ENCODE results near the gene ITSN1. TPM values are rescaled to one million over a fixed set of nuclear protein-coding genes. Genes with fewer than 3 reads are reported as not detected.

ITSN1 gene
- total and polyA plus RNA-seq, 2 of the 13 experiments (the other 11 are each of a cell fraction or from before 2014, with no cell fraction given) = 26.1 to 33.8 TPM

DNA sequence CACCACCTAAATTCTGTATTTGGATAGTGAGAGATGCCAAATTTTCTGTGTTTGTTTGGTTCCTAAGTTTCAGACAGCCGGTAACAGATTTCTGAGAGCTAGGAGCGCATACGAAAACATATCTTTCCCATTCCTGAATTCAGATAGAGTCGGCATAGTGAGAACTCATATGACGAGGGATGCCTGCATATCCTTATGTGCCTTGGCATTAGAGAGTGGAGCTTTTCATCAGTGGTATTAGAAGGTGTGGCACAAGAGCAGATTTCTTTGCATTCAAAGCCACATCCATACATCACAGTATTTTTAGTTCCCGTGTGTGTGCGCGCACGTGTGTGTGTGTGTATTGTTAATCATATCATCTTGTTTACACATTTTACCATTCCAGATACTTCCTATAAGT lies 187.5 kb downstream of the ITSN1 start:
- no peak for ATAC-seq
- no peak for DNase-seq (ENCODE audit: low spot score)
- Histone ChIP-seq H3K27me3 (ENCODE audit: control insufficient read depth in 1 of 2, insufficient read depth in 2 of 2, low read length in 2 of 2) (no peaks in the 10 kb centered on the region), H4K20me1 (ENCODE audit: insufficient read depth, low read length) (no peaks in the 10 kb centered on the region), H3K9ac (ENCODE audit: insufficient read depth, low read depth, low read length) (no peak overlapping the region), H3K4me3 (replicated peaks in 1 of 3; ENCODE audit: insufficient read depth in 1 of 3, low read depth in 2 of 3, low read length in 3 of 3) (no peak overlapping the region), H3K36me3 (replicated peaks in 1 of 2; ENCODE audit: control insufficient read depth in 1 of 2, insufficient read depth in 2 of 2, low read length in 2 of 2) (peaks cover 0 to 9% of the 10 kb centered on the region in 2 experiments; a peak in 1 of 5 replicates), H3K9me3 (ENCODE audit: low read length) (no peaks in the 10 kb centered on the region), H3K79me2 (ENCODE audit: insufficient read depth, low read length) (no peaks in the 10 kb centered on the region), H3K27ac (ENCODE audit: extremely low read length, insufficient read depth, low read length) (no peak overlapping the region), H3K4me2 (ENCODE audit: low read depth, low read length) (no peak overlapping the region), H2AFZ (ENCODE audit: low read length) (no peak overlapping the region), H3K4me1 (ENCODE audit: insufficient read depth, low read length) (no peaks in the 10 kb centered on the region)
- no peak for FAIRE-seq
- ChIA-PET CTCF (ENCODE audit: low intra/inter-chr PET ratio, low total read pairs) (no interaction called here), POLR2A (no interaction called here)
- intact Hi-C loops (cut with micrococcal nuclease; ENCODE audit: unreplicated experiment) (no loop called here), in situ Hi-C loops (cut with HindIII; ENCODE audit: extremely low pct_ligation_motif_present, low pct_unique_long_range_greater_than_20kb) (no loop called here)
- BruUV-seq (replicated peaks) = no TSS peak
- TF ChIP-seq, protein P1, sequence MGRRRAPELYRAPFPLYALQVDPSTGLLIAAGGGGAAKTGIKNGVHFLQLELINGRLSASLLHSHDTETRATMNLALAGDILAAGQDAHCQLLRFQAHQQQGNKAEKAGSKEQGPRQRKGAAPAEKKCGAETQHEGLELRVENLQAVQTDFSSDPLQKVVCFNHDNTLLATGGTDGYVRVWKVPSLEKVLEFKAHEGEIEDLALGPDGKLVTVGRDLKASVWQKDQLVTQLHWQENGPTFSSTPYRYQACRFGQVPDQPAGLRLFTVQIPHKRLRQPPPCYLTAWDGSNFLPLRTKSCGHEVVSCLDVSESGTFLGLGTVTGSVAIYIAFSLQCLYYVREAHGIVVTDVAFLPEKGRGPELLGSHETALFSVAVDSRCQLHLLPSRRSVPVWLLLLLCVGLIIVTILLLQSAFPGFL (CRISPR knock-in tag; IDR thresholded peaks at IDR 0.05) = no peak
- TF ChIP-seq, protein P2, sequence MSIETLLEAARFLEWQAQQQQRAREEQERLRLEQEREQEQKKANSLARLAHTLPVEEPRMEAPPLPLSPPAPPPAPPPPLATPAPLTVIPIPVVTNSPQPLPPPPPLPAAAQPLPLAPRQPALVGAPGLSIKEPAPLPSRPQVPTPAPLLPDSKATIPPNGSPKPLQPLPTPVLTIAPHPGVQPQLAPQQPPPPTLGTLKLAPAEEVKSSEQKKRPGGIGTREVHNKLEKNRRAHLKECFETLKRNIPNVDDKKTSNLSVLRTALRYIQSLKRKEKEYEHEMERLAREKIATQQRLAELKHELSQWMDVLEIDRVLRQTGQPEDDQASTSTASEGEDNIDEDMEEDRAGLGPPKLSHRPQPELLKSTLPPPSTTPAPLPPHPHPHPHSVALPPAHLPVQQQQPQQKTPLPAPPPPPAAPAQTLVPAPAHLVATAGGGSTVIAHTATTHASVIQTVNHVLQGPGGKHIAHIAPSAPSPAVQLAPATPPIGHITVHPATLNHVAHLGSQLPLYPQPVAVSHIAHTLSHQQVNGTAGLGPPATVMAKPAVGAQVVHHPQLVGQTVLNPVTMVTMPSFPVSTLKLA (IDR thresholded peaks at IDR 0.05) = no peak
- no peak for TF ChIP-seq MLLT10 (CRISPR knock-in tag; IDR thresholded peaks at IDR 0.05)
- TF ChIP-seq, protein P3, sequence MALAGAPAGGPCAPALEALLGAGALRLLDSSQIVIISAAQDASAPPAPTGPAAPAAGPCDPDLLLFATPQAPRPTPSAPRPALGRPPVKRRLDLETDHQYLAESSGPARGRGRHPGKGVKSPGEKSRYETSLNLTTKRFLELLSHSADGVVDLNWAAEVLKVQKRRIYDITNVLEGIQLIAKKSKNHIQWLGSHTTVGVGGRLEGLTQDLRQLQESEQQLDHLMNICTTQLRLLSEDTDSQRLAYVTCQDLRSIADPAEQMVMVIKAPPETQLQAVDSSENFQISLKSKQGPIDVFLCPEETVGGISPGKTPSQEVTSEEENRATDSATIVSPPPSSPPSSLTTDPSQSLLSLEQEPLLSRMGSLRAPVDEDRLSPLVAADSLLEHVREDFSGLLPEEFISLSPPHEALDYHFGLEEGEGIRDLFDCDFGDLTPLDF (CRISPR knock-in tag; IDR thresholded peaks at IDR 0.05) = no peak
- TF ChIP-seq PAX8 (CRISPR knock-in tag; IDR thresholded peaks at IDR 0.05; ENCODE audit: borderline replicate concordance) = no peak
- no peak for TF ChIP-seq MTF1 (CRISPR knock-in tag; IDR thresholded peaks at IDR 0.05)
- TF ChIP-seq IKZF4 (CRISPR knock-in tag; IDR thresholded peaks at IDR 0.05; ENCODE audit: borderline replicate concordance, low read depth, not compliant biosample characterization) = no peak
- TF ChIP-seq, protein P4, sequence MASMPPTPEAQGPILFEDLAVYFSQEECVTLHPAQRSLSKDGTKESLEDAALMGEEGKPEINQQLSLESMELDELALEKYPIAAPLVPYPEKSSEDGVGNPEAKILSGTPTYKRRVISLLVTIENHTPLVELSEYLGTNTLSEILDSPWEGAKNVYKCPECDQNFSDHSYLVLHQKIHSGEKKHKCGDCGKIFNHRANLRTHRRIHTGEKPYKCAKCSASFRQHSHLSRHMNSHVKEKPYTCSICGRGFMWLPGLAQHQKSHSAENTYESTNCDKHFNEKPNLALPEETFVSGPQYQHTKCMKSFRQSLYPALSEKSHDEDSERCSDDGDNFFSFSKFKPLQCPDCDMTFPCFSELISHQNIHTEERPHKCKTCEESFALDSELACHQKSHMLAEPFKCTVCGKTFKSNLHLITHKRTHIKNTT (CRISPR knock-in tag; IDR thresholded peaks at IDR 0.05) = no peak
- TF ChIP-seq ZNF552 (CRISPR knock-in tag; IDR thresholded peaks at IDR 0.05; ENCODE audit: borderline replicate concordance) = no peak
- TF ChIP-seq ZNF75D (CRISPR knock-in tag; IDR thresholded peaks at IDR 0.05; ENCODE audit: borderline replicate concordance) = no peak
- no peak for TF ChIP-seq SOX5 (CRISPR knock-in tag; IDR thresholded peaks at IDR 0.05; ENCODE audit: borderline replicate concordance)
- no peak for TF ChIP-seq CCDC6 (CRISPR knock-in tag; IDR thresholded peaks at IDR 0.05)
- TF ChIP-seq ZNF101 (CRISPR knock-in tag; IDR thresholded peaks at IDR 0.05; ENCODE audit: borderline replicate concordance, low read depth) = no peak
- no peak for TF ChIP-seq KLF15 (CRISPR knock-in tag; IDR thresholded peaks at IDR 0.05; ENCODE audit: borderline replicate concordance)
- TF ChIP-seq, protein P5, sequence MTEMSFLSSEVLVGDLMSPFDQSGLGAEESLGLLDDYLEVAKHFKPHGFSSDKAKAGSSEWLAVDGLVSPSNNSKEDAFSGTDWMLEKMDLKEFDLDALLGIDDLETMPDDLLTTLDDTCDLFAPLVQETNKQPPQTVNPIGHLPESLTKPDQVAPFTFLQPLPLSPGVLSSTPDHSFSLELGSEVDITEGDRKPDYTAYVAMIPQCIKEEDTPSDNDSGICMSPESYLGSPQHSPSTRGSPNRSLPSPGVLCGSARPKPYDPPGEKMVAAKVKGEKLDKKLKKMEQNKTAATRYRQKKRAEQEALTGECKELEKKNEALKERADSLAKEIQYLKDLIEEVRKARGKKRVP (CRISPR knock-in tag; IDR thresholded peaks at IDR 0.05) = no peak
- no peak for TF ChIP-seq ZNF761 (CRISPR knock-in tag; conservative IDR thresholded peaks at IDR 0.05)
- TF ChIP-seq, protein P6, sequence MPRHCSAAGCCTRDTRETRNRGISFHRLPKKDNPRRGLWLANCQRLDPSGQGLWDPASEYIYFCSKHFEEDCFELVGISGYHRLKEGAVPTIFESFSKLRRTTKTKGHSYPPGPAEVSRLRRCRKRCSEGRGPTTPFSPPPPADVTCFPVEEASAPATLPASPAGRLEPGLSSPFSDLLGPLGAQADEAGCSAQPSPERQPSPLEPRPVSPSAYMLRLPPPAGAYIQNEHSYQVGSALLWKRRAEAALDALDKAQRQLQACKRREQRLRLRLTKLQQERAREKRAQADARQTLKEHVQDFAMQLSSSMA (CRISPR knock-in tag; IDR thresholded peaks at IDR 0.05) = no peak
- TF ChIP-seq NR2C2 (CRISPR knock-in tag; IDR thresholded peaks at IDR 0.05; ENCODE audit: borderline replicate concordance) = no peak
- 93% methylated on average over 9 of the region's 9 CpGs for WGBS (ENCODE audit: low lambda C conversion rate)
